Neural progenitor cell (in vitro differentiated cells): ENCODE measurements around the gene ANKMY1. TPM values are rescaled to one million over a fixed set of nuclear protein-coding genes. Genes with fewer than 3 reads are reported as not detected.
A peak's percentile ranks its signal among the peaks of the same experiment; 100 is the strongest.

Experiments
- DNase-seq: peaks from one replicate; pipeline ENCODE4 v3.0.0-alpha.2; 2016; ENCODE audit warnings: low spot score
- H2AFZ ChIP-seq: fragments of 200-600 bp; sonication (generic); replicated peaks from 2 replicates; pipeline ENCODE4 v1.6.1; 2016; ENCODE audit warnings: antibody characterized with exemption
- H3F3A ChIP-seq: fragments of 200-600 bp; sonication (generic); 2 replicates; pipeline ENCODE4 v1.6.1; 2016; ENCODE audit warnings: antibody characterized with exemption, low read depth
- H3K27ac ChIP-seq: fragments of 200-600 bp; sonication (generic); 2 replicates; pipeline ENCODE4 v1.5.1; 2016; ENCODE audit warnings: mild to moderate bottlenecking
- H3K27me3 ChIP-seq: fragments of 200-600 bp; sonication (generic); 2 replicates; pipeline ENCODE4 v1.6.1; 2016; ENCODE audit warnings: mild to moderate bottlenecking, moderate library complexity
- H3K36me3 ChIP-seq: fragments of 200-600 bp; sonication (generic); 2 replicates; pipeline ENCODE4 v1.5.1; 2016
- H3K4me1 ChIP-seq: fragments of 200-600 bp; sonication (generic); 2 replicates; pipeline ENCODE4 v1.6.1; 2016; ENCODE audit warnings: mixed run types
- H3K4me2 ChIP-seq: fragments of 200-600 bp; sonication (generic); 2 replicates; pipeline ENCODE4 v1.6.1; 2016
- H3K4me3 ChIP-seq: fragments of 200-600 bp; sonication (generic); 2 replicates; pipeline ENCODE4 v1.5.1; 2016
- H3K79me2 ChIP-seq: fragments of 200-600 bp; sonication (generic); 2 replicates; pipeline ENCODE4 v1.6.1; 2016; ENCODE audit warnings: low read depth
- H3K9ac ChIP-seq: fragments of 200-600 bp; sonication (generic); 2 replicates; pipeline ENCODE4 v1.6.1; 2016
- H3K9me3 ChIP-seq: fragments of 200-600 bp; sonication (generic); 2 replicates; pipeline ENCODE4 v1.5.1; 2016; ENCODE audit warnings: low read depth
- H4K20me1 ChIP-seq: fragments of 200-600 bp; sonication (generic); 2 replicates; pipeline ENCODE4 v1.6.1; 2016; ENCODE audit warnings: low read depth
- H3K27ac Mint-ChIP-seq: 3 replicates; pipeline ENCODE4 v1.8.0; 2021; ENCODE audit warnings: mixed read lengths
- H3K27me3 Mint-ChIP-seq: 2 replicates; pipeline ENCODE4 v1.8.0; 2022; ENCODE audit warnings: low read depth, mild to moderate bottlenecking, inconsistent platforms, moderate library complexity, mixed read lengths; ENCODE audit not compliant: insufficient read depth
- H3K36me3 Mint-ChIP-seq: 3 replicates; pipeline ENCODE4 v1.8.0; 2021; ENCODE audit warnings: mixed read lengths
- H3K4me1 Mint-ChIP-seq: 3 replicates; pipeline ENCODE4 v1.8.0; 2021; ENCODE audit warnings: mixed read lengths
- H3K4me3 Mint-ChIP-seq: 3 replicates; pipeline ENCODE4 v1.8.0; 2021; ENCODE audit warnings: mild to moderate bottlenecking, moderate library complexity, mixed read lengths
- H3K9me3 Mint-ChIP-seq: 3 replicates; pipeline ENCODE4 v1.8.0; 2020; ENCODE audit warnings: mixed read lengths
- CTCF ChIP-seq: fragments of 200-600 bp; sonication (generic); IDR thresholded peaks from 2 replicates; pipeline ENCODE4 v1.5.1; 2017; ENCODE audit warnings: antibody characterized with exemption, mild to moderate bottlenecking
- EZH2 ChIP-seq: fragments of 200-600 bp; sonication (generic); IDR thresholded peaks from 2 replicates; pipeline ENCODE4 v1.6.1; 2017; ENCODE audit warnings: antibody characterized with exemption, mild to moderate bottlenecking, moderate library complexity
- EZH2phosphoT487 ChIP-seq: fragments of 200-600 bp; sonication (generic); IDR thresholded peaks from 2 replicates; pipeline ENCODE4 v1.6.1; 2017; ENCODE audit warnings: antibody characterized with exemption
- total RNA-seq: library from RNA; depleted of rRNA; stranded (reverse); fragments of >200 nt; gene quantifications from 2 replicates; pipeline ENCODE4 v1.2.3, GENCODE V29; 2015; ENCODE audit warnings: low replicate concordance

The ANKMY1 gene
- 4.2 and 6.9 TPM in 2 replicates for total RNA-seq

- Histone ChIP-seq H3K79me2 (peaks cover 11% of the 10 kb centered on the region), H4K20me1 (peaks cover 30% of the 10 kb centered on the region), H2AFZ (no peak within 1 kb of the TSS), H3K4me3 (peak within 1 kb of the TSS; percentile 47), H3K4me2 (peak within 1 kb of the TSS; percentile 90), H3K9me3 (no peaks in the 10 kb centered on the region), H3K27ac (no peak within 1 kb of the TSS), H3K4me1 (peaks cover 3% of the 10 kb centered on the region), H3F3A (peaks cover 20% of the 10 kb centered on the region), H3K9ac (no peak within 1 kb of the TSS), H3K36me3 (no peaks in the 10 kb centered on the region), H3K27me3 (peaks cover 34% of the 10 kb centered on the region)
- no peaks in the 10 kb centered on the region for H3K9me3 Mint-ChIP-seq
- H3K4me1 Mint-ChIP-seq = peaks cover 30% of the 10 kb centered on the region
- no peaks in the 10 kb centered on the region for H3K27me3 Mint-ChIP-seq
- H3K36me3 Mint-ChIP-seq = peaks cover 2% of the 10 kb centered on the region
- DNase-seq = peak; percentile 94
- H3K4me3 Mint-ChIP-seq = peak within 1 kb of the TSS; percentile 71
- no peak for TF ChIP-seq EZH2phosphoT487
- TF ChIP-seq CTCF = no peak
- TF ChIP-seq EZH2 = no peak
- H3K27ac Mint-ChIP-seq = no peak within 1 kb of the TSS
Measured at GRCh38 chr2:240557808-240558207, at the start of gene ANKMY1. TSS of gene ANKMY1 (minus strand) at chr2:240557988. CDS start at chr2:240557335, 653 bp downstream.

- peaks cover 7% of the 10 kb centered on the region for H3K27me3 ChIP-seq
- no peaks in the 10 kb centered on the region for H3K9me3 ChIP-seq
- H3K4me3 Mint-ChIP-seq = no peak overlapping the region
- no peak overlapping the region for H3K27ac Mint-ChIP-seq
- H3K4me1 Mint-ChIP-seq = peaks cover 6% of the 10 kb centered on the region
- no peaks in the 10 kb centered on the region for H3K79me2 ChIP-seq
- no peak overlapping the region for H3K27ac ChIP-seq
- H3K9ac ChIP-seq = no peak overlapping the region
- DNase-seq = no peak
- H3K4me1 ChIP-seq = no peaks in the 10 kb centered on the region
- H2AFZ ChIP-seq = no peak overlapping the region
- H3K4me2 ChIP-seq = no peak overlapping the region
- TF ChIP-seq CTCF = no peak
- TF ChIP-seq EZH2phosphoT487 = no peak
- no peaks in the 10 kb centered on the region for H3K36me3 ChIP-seq
- H3K9me3 Mint-ChIP-seq = no peaks in the 10 kb centered on the region
- H3F3A ChIP-seq = no peaks in the 10 kb centered on the region
- H4K20me1 ChIP-seq = no peaks in the 10 kb centered on the region
- no peak overlapping the region for H3K4me3 ChIP-seq
- H3K36me3 Mint-ChIP-seq = no peaks in the 10 kb centered on the region
- no peaks in the 10 kb centered on the region for H3K27me3 Mint-ChIP-seq
Measured at GRCh38 chr2:240605867-240606743, 48.3 kb upstream of the ANKMY1 start.

- H3K79me2 ChIP-seq = no peaks in the 10 kb centered on the region
- Mint-ChIP-seq H3K27ac (no peak overlapping the region), H3K4me1 (peaks cover 6% of the 10 kb centered on the region), H3K36me3 (peaks cover under 1% of the 10 kb centered on the region), H3K27me3 (no peaks in the 10 kb centered on the region), H3K9me3 (no peaks in the 10 kb centered on the region), H3K4me3 (no peak overlapping the region)
- H4K20me1 ChIP-seq = no peaks in the 10 kb centered on the region
- H3K9ac ChIP-seq = no peak overlapping the region
- H3K4me3 ChIP-seq = no peak overlapping the region
- no peak overlapping the region for H3K27ac ChIP-seq
- H3K9me3 ChIP-seq = no peaks in the 10 kb centered on the region
- H3K4me2 ChIP-seq = no peak overlapping the region
- H3F3A ChIP-seq = no peaks in the 10 kb centered on the region
- no peaks in the 10 kb centered on the region for H3K4me1 ChIP-seq
- peaks cover 7% of the 10 kb centered on the region for H3K27me3 ChIP-seq
- DNase-seq = no peak
- no peaks in the 10 kb centered on the region for H3K36me3 ChIP-seq
- H2AFZ ChIP-seq = no peak overlapping the region
- TF ChIP-seq CTCF = no peak
- no peak for TF ChIP-seq EZH2
- no peak for TF ChIP-seq EZH2phosphoT487
Measured at GRCh38 chr2:240604939-240605716, 47.3 kb upstream of the ANKMY1 start.
